ENCODE results near the gene PBRM1. TPM values are rescaled to one million over a fixed set of nuclear protein-coding genes. Genes with fewer than 3 reads are reported as not detected.
"Not testable (repeated sequence)": the region's sequence is repeated elsewhere in the genome, so short reads cannot be mapped to it uniquely, and the experiment has no call there.

Gene PBRM1
- total RNA-seq, 1 experiment from 2014 or later = 42.8 TPM

GRCh38 chr3:52679199-52679538, 6.5 kb downstream of the PBRM1 start:
- Histone ChIP-seq H3K27ac (no peak overlapping the region), H4K20me1 (ENCODE audit: insufficient read depth) (no peaks in the 10 kb centered on the region), H3K4me1 (replicated peaks; ENCODE audit: insufficient read depth) (peaks cover 14% of the 10 kb centered on the region), H2AFZ (no peak overlapping the region), H3F3A (ENCODE audit: insufficient read depth, low read depth) (0 out of 2 replicates have a peak, but pooled peaks cover 4% of the 10 kb centered on the region), H3K79me2 (ENCODE audit: low read depth) (peaks cover 31% of the 10 kb centered on the region), H3K4me2 (no peak overlapping the region), H3K36me3 (ENCODE audit: low read depth) (peaks cover 24% of the 10 kb centered on the region; the same call in 1 of the 2 replicates), H3K9me3 (ENCODE audit: insufficient read depth, low read depth) (no peaks in the 10 kb centered on the region; the same call in 1 of the 2 replicates), H3K9me2 (ENCODE audit: insufficient read depth) (no peaks in the 10 kb centered on the region), H3K4me3 (no peak overlapping the region), H3K27me3 (ENCODE audit: insufficient read depth, low read depth) (no peaks in the 10 kb centered on the region)
- CTCF ChIA-PET = interaction anchor here (0.6 kb wide), 1 partner anchor 38 kb away, joined by 3 read pairs; no protein-coding TSS in a partner anchor
- POLR2A ChIA-PET (ENCODE audit: unreplicated experiment) = no interaction called here
- BruUV-seq (replicated peaks) = no TSS peak
- intact Hi-C loops (cut with micrococcal nuclease; ENCODE audit: unreplicated experiment) = no loop called here
- DNase-seq = no peak
- TF ChIP-seq CTCF (conservative IDR thresholded peaks at IDR 0.05) (no peak), EZH2 (IDR thresholded peaks at IDR 0.05; ENCODE audit: low read depth) (no peak)

GRCh38 chr3:52678265-52679198, 7.2 kb downstream of the PBRM1 start:
- ChIA-PET CTCF (interaction anchor here (0.6 kb wide), 1 partner anchor 37 kb away, joined by 3 read pairs; no protein-coding TSS in a partner anchor), POLR2A (ENCODE audit: unreplicated experiment) (interaction anchor here (0.5 kb wide), 1 partner anchor 16 kb away, joined by 3 read pairs; no protein-coding TSS in a partner anchor)
- no peak overlapping the region for H3K27ac ChIP-seq
- intact Hi-C loops (cut with micrococcal nuclease; ENCODE audit: unreplicated experiment) = no loop called here
- no peaks in the 10 kb centered on the region for H3K27me3 ChIP-seq (ENCODE audit: insufficient read depth, low read depth)
- TF ChIP-seq EZH2 (IDR thresholded peaks at IDR 0.05; ENCODE audit: low read depth) = no peak
- TF ChIP-seq CTCF (conservative IDR thresholded peaks at IDR 0.05) = no peak
- H2AFZ ChIP-seq = no peak overlapping the region
- BruUV-seq (replicated peaks) = no TSS peak
- no peaks in the 10 kb centered on the region; the same call in 1 of the 2 replicates for H3K9me3 ChIP-seq (ENCODE audit: insufficient read depth, low read depth)
- no peak overlapping the region for H3K4me2 ChIP-seq
- peaks cover 10% of the 10 kb centered on the region; the same call in 1 of the 2 replicates for H3K4me1 ChIP-seq (replicated peaks; ENCODE audit: insufficient read depth)
- peaks cover 25% of the 10 kb centered on the region for H3K79me2 ChIP-seq (ENCODE audit: low read depth)
- H3K9me2 ChIP-seq (ENCODE audit: insufficient read depth) = no peaks in the 10 kb centered on the region
- H3K4me3 ChIP-seq = no peak overlapping the region
- H3F3A ChIP-seq (ENCODE audit: insufficient read depth, low read depth) = 0 out of 2 replicates have a peak, but pooled peaks cover 4% of the 10 kb centered on the region
- DNase-seq = no peak
- no peaks in the 10 kb centered on the region for H4K20me1 ChIP-seq (ENCODE audit: insufficient read depth)
- peaks cover 24% of the 10 kb centered on the region; the same call in 1 of the 2 replicates for H3K36me3 ChIP-seq (ENCODE audit: low read depth)

- intact Hi-C loops (cut with micrococcal nuclease; ENCODE audit: unreplicated experiment); H2AFZ ChIP-seq; CTCF ChIA-PET; BruUV-seq (replicated peaks); DNase-seq; H3K9me3 ChIP-seq (ENCODE audit: insufficient read depth, low read depth); H3K27me3 ChIP-seq (ENCODE audit: insufficient read depth, low read depth); H3F3A ChIP-seq (ENCODE audit: insufficient read depth, low read depth); H3K4me3 ChIP-seq; H3K27ac ChIP-seq; H3K4me2 ChIP-seq; H3K9me2 ChIP-seq (ENCODE audit: insufficient read depth); POLR2A ChIA-PET (ENCODE audit: unreplicated experiment); H3K79me2 ChIP-seq (ENCODE audit: low read depth); H4K20me1 ChIP-seq (ENCODE audit: insufficient read depth): not testable (repeated sequence)
- peaks cover 21% of the 10 kb centered on the region; the same call in 1 of the 2 replicates for H3K36me3 ChIP-seq (ENCODE audit: low read depth)
- peaks cover 11% of the 10 kb centered on the region for H3K4me1 ChIP-seq (replicated peaks; ENCODE audit: insufficient read depth)
Measured at GRCh38 chr3:52676201-52676600, 9.5 kb downstream of the PBRM1 start.
